ENCODE data around the gene PAQR7.

Gene PAQR7

DNA sequence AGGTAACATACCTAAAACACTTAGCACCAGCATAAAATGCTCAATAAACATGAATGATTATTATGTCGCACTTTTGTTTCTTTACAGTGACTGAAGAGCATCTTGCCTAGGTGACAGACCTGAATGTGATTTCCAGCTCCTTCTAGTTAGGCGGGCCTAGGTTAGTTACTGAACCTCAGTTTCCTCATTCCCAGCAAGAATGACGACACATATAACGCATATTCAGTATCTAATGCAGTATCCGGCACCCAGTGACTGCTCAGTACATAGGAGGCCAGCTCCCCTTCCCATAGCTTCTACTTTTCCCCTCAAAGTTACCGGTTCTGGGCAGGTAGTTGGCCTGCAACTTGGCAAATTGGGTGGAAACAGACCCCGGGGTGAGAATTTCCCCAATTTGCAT is 17.0 kb downstream of the PAQR7 start:
- in situ Hi-C loops (cut with MboI; ENCODE audit: low sequenced_read_pairs): no loop called here

DNA sequence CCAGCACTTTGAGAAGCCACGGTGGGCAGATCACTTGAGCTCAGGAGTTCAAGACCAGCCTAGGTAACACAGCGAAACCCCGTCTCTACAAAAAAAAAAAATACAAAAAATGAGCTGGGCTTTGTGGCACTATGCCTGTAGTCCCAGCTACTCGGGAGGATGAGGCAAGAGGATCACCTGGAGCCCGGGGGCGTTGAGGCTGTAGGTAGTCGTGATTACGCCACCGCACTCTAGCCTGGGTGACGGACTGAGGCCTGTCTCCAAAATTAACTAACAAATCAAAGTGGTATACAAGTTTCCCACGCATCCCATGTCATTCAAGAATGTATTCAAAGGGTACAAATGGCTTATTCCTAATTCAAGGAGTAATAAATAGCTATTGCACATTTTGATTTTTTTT is 18.7 kb downstream of the PAQR7 start:
- in situ Hi-C loops (cut with MboI; ENCODE audit: low sequenced_read_pairs): no loop called here

DNA sequence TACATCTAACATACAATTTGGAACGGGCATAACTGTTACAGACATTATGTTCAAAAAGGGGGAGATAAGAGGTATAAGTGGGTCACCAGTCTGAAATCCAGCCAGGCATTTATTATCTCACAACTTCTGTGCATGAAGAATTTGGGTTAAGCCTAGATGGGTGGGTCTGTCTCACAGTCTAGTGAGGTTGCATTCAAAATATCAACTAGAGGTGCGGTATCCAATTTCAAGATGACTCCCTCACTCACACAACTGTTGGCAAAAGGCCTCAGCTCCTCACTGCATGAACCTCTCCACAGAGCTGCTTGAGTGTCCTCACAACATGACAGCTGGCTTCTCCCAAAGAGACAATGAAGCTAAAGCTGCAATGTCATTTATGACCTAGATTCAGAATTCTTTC is 21.0 kb downstream of the PAQR7 start:
- in situ Hi-C loops (cut with MboI; ENCODE audit: low sequenced_read_pairs): no loop called here

DNA sequence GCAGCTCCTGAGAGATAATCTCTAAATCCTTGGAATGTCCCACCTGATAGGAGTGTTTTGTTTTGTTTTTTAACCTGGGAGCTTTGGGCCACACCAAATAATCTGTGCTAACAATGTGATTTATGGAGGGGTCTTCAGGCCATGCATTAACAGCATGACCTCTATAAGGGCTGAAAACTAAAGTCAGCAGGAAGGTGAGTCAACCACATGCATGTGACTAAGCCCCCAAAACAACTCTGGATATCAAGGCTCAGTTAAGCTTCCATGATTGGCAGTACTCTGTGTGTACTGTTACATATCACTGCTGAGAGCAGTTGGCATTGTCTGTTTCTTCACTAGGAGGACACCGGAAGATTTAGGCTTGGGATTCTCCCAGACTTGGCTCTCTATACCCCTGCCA is 27.0 kb downstream of the PAQR7 start:
- in situ Hi-C loops (cut with MboI; ENCODE audit: low sequenced_read_pairs): no loop called here

DNA sequence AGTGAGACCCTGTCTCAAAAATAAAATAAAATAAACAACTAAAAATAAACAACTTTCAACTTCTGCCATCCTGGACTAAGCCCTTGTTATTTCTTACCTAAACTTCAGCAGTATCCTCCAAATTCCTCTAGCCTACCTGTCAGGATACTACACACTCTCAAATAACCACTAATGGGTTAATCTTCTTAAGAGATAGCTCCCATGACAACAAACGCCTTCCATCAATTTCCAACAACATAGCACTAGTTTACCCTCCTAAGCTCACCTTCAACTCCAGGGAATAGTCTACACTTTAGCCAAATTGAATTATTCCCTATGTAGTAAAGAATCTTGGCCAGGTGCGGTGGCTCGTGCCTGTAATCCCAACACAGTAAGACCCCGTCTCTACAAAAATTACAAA is 27.6 kb downstream of the PAQR7 start:
- in situ Hi-C loops (cut with MboI; ENCODE audit: low sequenced_read_pairs): no loop called here

DNA sequence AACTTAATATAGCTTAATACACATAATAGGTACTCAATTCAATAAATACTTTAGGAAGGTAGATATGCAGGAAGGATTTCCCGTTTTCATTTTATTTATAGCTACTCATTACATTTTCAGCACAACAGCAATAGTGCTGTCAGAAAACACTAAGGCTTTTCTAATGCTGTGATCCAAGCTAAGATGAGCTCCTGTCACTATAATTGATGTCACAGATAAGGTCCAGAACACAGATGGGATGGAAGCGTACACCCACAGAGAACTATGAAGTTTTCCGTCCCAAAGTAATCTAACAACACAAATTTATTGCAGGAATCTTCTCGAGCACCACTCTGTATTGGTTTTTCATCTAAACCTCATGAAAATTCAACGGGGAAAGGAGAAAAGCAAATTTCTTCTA is 29.8 kb downstream of the PAQR7 start:
- in situ Hi-C loops (cut with MboI; ENCODE audit: low sequenced_read_pairs): no loop called here

DNA sequence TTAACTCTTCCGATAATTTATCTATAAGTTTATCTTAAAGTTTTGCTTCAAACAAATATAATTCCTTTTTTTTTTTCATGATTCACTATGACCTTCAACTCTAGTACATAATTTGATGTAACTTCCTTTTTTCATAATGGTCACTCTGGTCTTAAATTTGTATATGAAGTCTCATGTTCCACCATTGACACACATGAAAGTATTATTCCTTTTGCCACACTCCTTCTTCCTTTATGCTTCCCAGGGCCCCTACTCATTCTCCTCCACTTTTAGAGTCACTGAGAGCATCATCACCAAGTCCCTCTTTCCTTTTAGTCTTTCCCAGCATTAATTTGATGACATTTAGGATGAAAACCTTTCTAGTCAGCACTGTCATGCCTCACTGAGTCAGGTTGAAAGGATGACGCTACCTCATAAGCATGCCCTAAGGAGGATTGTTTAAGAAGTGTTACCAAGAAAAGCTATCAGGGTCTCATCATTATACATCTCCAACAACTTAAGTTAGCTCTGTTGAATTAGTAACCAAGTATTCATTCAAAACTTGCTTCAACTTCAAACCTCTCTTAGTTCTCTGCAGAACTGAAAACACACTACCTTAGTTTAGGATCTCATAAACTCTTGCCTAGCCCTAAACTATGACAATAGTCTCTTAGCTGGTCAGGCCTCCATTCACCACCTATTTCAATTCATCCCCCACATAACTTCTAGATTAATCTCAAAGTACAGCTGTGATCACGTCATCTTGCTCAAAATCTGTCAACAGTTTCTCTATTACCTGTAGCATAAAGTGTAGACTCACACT is 30.8 kb downstream of the PAQR7 start:
- in situ Hi-C loops (cut with MboI; ENCODE audit: low sequenced_read_pairs): no loop called here

DNA sequence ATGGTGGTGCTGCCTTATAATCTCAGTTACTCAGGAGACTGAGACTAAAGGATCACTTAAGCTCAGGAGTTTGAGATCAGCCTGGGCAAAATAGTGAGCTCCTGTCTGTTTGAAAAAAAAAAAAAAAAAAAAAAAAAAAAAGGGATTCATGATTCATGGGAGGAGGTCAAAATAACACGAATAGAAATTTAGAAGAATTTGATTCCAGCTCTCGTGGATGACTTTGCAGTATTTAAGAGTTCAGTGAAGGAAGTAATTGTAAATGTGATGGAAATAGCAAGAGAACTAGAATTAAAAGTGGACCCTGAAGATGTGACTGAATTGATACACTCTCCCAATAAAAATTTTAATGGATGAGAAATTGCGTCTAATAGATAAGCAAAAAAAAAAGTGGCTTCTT is 32.0 kb downstream of the PAQR7 start:
- in situ Hi-C loops (cut with MboI; ENCODE audit: low sequenced_read_pairs): no loop called here

DNA sequence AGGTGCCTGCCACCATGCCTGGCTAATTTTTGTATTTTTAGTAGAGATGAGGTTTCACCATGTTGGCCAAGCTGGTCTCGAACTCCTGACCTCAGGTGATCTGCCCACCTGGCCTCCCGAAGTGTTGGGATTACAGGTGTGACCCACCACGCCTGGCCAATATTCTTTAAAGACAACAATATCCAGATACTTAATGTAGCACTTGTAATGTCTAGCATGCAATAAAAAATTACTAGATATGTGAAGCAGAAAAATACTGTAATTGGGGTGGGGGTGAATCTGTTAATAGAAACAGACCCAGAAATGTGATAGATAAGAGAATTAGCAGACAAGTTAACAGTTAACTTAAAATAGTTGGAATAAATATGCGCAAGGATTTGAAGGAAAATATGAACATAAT is 35.7 kb downstream of the PAQR7 start:
- in situ Hi-C loops (cut with MboI; ENCODE audit: low sequenced_read_pairs): loop anchor here (10.0 kb wide), 1 partner anchor 165 kb away; no protein-coding TSS in a partner anchor

DNA sequence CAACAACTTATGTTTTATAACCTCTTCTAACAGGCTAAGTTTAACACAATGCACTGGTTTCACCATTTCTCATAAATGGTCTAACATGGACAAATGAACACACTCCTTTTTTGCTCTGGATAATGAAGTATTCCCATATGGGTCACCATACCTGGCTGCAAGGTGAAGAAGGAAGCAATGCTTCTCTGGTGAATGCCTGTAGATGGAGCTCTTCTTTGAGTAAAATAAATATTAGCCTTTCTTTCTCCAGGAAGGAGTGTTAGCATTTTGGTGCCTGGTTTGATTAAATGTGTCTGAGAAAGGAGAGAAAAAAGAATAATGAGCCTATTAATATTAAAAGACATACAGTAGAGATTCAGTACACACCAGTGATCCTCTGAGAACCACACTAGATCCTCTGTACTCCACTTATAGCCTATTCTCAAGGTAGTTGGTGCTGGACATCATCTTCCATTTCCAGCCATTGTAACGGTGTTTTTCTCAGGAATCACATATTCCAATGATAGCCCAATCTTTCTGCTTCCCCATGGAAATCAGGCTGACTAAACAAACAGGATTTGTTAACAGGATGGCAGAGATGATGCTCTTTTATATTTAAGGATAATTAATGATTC is 38.1 kb downstream of the PAQR7 start:
- in situ Hi-C loops (cut with MboI; ENCODE audit: low sequenced_read_pairs): loop anchor here (10.0 kb wide), 1 partner anchor 167 kb away; no protein-coding TSS in a partner anchor

DNA sequence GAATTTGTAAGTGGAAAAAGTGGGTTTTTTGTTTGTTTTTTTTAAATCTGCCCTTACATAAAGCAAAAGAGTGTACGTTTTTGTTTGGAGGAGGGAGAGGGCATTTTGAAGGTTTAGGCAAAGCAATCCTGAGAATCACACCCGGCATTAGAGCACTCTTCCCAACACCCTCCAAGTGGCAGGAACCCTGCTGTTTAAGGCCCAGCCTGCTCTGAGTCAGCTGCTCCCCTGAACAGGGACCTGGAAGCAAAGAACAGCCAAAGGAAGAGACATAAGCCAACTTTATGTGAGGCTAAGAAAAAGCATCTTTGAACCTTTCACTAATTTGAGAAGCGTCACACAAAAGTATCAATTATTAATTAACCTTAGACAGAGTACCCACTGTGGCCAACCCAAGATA is 38.8 kb downstream of the PAQR7 start:
- in situ Hi-C loops (cut with MboI; ENCODE audit: low sequenced_read_pairs): loop anchor here (10.0 kb wide), 1 partner anchor 168 kb away; no protein-coding TSS in a partner anchor

DNA sequence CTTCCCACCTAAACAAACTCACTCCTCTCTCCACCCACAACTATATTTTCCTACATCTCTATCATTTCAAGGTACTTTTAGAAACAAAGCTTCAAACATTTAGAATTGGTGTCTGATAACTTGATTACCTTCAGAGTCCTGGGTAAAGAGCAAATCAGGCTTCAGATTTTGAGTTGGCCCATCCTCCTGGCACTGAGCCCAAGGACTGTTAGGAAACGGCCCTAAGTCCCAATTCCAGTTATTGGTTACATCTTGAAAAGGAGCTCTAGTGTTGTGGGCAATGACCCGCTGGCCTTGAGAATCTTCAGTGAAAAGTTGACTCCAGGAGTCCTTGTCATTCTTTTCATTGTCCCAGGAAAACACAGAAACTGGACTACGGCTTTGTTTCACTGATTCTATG is 40.6 kb downstream of the PAQR7 start:
- in situ Hi-C loops (cut with MboI; ENCODE audit: low sequenced_read_pairs): loop anchor here (10.0 kb wide), 1 partner anchor 170 kb away; no protein-coding TSS in a partner anchor

DNA sequence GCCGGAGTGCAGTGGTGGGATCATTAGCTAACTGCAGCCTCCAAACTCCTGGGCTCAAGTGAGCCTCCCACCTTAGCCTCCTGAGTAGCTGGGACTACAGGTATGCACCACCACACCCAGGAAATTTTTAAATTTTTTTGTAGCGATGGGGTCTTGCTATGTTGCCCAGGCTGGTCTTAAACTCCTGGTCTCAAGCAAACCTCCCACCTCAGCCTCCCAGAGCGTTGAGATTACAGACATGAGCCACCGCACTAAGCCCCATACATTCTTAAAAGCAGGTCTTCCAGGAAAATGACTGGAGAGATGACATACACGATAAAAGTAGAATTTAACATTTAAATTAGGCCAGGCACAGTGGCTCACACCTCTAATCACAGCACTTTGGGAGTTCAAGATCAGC is 42.4 kb downstream of the PAQR7 start:
- in situ Hi-C loops (cut with MboI; ENCODE audit: low sequenced_read_pairs): loop anchor here (10.0 kb wide), 1 partner anchor 172 kb away; no protein-coding TSS in a partner anchor

DNA sequence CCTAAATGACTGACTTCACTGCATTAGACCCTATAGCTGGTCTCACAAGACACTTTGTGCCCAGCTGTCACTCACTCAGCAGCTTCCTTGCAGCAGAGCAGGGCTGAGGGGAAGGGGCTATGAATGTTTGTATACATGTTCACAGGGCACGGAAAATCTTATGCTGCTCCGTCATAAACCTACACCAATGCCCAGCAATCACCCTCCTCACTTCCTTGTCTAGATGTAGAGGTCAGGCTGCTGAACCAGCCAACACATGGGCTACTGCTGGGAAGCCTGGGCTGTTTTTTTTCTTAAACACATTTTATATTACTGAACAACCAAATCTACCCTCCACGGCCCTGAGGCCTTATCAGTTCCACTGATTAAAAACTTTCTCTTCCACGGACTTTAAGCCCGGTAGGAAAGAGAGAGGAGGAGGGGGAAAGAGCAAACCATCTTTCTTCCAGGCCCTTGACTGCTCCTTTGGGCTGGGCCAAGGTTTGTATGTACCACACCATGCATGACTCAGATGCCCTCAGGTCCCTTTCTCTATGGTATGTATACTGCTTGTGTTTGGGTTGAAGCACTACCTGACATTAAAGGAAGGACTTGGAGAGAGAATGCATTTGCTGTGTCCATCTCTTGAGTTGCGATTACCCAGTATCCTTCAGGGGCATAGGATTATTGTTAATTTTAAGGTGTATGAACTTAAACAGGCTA is 43.0 kb downstream of the PAQR7 start:
- in situ Hi-C loops (cut with MboI; ENCODE audit: low sequenced_read_pairs): loop anchor here (10.0 kb wide), 1 partner anchor 172 kb away; no protein-coding TSS in a partner anchor

DNA sequence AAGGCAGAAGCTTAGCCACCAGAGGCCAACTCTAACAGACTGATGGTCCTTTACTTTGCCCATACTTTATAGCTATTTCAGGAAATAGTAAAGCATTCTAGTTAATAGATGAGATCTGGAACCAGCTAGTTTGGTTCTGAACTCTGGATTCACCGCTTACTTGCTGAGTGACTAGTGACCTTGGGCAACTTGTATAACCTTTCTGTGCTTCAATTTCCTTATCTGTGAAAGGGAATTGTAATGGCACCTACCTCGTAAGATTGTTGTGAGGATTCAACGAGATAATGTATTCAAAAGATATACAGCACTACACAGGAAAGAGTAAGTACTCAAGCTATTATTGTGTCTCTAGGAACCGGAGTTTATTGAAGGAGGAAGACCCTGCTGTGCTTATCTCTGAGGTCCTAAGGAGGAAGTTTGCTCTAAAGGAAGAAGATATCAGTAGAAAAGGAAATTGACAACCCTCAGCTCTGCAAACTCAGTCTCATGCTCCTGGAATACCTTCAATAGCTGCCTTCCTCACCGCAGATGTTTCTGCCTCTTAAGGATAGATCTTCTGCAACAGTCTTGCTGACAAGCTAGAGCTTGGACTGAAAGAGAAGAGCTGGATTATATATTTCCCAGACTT is 43.8 kb downstream of the PAQR7 start:
- in situ Hi-C loops (cut with MboI; ENCODE audit: low sequenced_read_pairs): loop anchor here (10.0 kb wide), 1 partner anchor 173 kb away; no protein-coding TSS in a partner anchor

DNA sequence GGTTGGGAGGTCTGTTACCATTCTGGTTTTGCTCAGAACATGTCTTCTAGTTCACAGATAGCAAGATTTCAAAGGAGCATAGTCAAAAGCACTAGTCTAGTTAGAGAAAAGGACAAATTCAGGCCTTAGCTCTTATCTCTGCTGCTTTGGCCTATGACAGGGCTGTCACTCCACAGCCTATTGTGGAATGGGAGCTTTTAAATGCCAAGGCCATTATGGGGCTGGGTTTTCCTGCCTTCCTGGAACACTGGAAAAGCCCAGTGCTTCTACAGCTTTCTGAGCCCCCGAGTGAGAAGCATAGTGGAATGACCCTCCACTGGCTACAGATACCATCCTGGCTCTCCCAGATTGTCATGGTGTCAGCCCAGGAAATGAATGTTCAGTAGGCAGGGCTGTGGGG is 46.5 kb downstream of the PAQR7 start:
- in situ Hi-C loops (cut with MboI; ENCODE audit: low sequenced_read_pairs): no loop called here

DNA sequence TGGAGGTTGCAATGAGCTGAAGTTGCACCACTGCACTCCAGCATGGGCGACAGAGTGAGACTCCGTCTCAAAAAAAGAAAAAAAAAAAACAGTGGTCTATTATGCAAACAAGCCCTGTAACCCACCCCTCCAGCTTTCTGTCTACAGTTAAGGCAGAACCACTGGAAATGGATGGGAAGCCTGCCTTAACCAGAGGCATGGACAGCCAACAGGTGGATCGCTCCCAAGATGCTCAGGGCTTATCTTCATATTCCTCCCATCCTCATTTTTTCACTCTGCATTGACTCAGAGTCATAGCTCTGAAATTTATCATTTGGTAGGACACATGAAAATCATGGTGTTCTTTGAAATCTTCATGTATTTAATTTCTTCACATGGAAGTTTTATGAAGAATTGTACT is 47.0 kb downstream of the PAQR7 start:
- in situ Hi-C loops (cut with MboI; ENCODE audit: low sequenced_read_pairs): no loop called here

DNA sequence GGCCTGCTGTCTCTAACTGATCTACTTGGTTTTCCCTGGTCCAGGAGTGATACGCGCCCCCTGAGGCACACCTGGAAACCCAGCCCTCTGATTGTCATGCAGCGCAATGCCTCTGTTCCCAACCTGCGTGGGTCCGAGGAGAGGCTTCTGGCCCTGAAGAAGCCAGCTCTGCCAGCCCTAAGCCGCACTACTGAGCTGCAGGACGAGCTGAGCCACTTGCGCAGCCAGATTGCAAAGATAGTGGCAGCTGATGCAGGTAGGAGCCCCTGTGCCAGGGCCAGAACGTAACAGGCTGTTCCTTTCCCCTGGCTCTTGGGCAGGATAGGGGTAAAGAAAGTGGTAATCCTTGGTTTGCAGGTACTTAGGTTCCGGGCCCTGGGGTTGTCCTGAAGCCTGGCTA is 48.9 kb downstream of the PAQR7 start:
- in situ Hi-C loops (cut with MboI; ENCODE audit: low sequenced_read_pairs): no loop called here

DNA sequence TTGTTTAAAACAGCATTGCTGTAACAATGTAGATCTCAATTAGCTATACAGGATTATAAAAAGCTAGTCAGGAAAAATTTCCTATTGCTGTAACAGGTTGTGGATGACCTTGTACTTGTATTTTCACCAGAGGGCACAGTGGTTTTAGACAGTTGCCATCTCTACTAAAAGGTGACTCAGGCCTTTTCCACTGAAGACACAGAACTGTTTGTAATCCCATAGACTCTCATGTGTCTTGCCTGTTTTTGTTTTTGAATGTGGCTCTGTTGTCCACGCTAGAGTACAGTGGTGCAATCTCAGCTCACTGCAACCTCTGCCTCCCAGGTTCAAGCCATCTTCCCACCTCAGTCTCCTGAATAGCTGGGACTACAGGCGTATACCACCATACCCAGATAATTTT is 49.9 kb downstream of the PAQR7 start:
- in situ Hi-C loops (cut with MboI; ENCODE audit: low sequenced_read_pairs): no loop called here

DNA sequence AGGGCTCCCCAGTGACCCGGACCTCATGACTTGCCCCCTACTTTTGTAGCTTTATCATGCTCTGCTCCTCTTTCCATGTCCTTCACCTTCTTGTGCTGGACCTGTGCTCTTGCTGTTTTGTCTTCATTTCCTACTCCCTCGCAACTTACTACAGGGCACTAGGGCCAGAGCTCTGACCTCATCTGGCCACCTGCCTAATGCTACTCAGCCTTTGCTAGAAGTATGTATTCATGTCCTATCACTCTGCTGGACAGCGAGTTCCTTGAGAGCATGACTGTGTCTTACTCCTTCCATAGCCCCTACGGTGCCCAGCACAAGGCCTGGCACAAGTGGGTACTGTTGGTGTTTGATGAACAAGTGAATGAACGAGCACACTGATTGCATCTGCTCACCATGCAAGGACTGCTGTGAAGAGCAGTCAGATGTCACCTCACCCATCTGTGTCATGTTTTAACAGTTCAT is 53.8 kb downstream of the PAQR7 start:
- in situ Hi-C loops (cut with MboI; ENCODE audit: low sequenced_read_pairs): loop anchor here (25.0 kb wide), 1 partner anchor 959 kb away; no protein-coding TSS in a partner anchor

DNA sequence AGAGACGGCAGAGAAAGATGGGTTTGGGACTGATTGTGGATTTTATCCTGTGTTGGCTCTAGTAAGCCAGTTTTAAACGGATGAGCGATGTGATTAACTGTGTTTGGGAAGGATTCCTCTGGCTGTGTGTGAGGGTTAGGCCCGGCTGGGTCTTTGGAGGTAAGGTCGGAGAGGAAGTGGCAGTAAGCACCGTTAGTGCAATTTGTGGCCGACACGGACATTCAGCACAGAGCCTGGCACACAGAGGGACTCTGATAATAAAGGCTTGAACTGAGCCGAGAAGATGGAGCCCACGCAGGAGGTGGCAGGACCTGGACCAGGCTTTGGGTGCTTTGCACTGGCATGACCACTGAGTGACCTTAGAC is 54.4 kb downstream of the PAQR7 start:
- in situ Hi-C loops (cut with MboI; ENCODE audit: low sequenced_read_pairs): loop anchor here (25.0 kb wide), 1 partner anchor 959 kb away; no protein-coding TSS in a partner anchor

Data from HL-60/S4 (cell line).